Astrocyte (in vitro differentiated cells and primary cell): ENCODE measurements around the gene SREK1IP1. TPM values are rescaled to one million over a fixed set of nuclear protein-coding genes. Genes with fewer than 3 reads are reported as not detected.
A peak's percentile ranks its signal among the peaks of the same experiment; 100 is the strongest.

Source experiments
- DNase-seq: peaks from one replicate; pipeline ENCODE4 v3.0.0-alpha.2; 2010; ENCODE audit warnings: low read depth
- FAIRE-seq: peaks from 2 replicates; lab custom pipeline; 2011; peaks lifted over from hg19 to GRCh38; lab: Jason Lieb, UNC
- H2AFZ ChIP-seq: 2 replicates; pipeline ENCODE4 v1.6.0; 2012; ENCODE audit warnings: low read depth, low read length, inconsistent platforms
- H3K27ac ChIP-seq: 2 replicates; pipeline ENCODE4 v1.5.1; 2011; ENCODE audit warnings: low read depth, low read length, inconsistent platforms
- H3K27me3 ChIP-seq: 2 replicates; pipeline ENCODE4 v1.6.0; 2011; ENCODE audit warnings: low read length, inconsistent platforms; ENCODE audit not compliant: insufficient read depth
- H3K36me3 ChIP-seq: 2 replicates; pipeline ENCODE4 v1.5.1; 2011; ENCODE audit warnings: low read length, inconsistent platforms; ENCODE audit not compliant: insufficient read depth
- H3K4me1 ChIP-seq: 2 replicates; pipeline ENCODE4 v1.5.1; 2011; ENCODE audit warnings: low read length, inconsistent platforms; ENCODE audit not compliant: insufficient read depth
- H3K4me2 ChIP-seq: 2 replicates; pipeline ENCODE4 v1.6.0; 2012; ENCODE audit warnings: low read length, inconsistent platforms
- H3K4me3 ChIP-seq: 2 replicates; pipeline ENCODE4 v1.5.1; 2011; ENCODE audit warnings: low read depth, mild to moderate bottlenecking, low read length, inconsistent platforms; ENCODE audit not compliant: insufficient read depth
- H3K79me2 ChIP-seq: 2 replicates; pipeline ENCODE4 v1.6.0; 2012; ENCODE audit warnings: mild to moderate bottlenecking, low read length, inconsistent platforms; ENCODE audit not compliant: insufficient read depth
- H3K9ac ChIP-seq: 2 replicates; pipeline ENCODE4 v1.6.0; 2012; ENCODE audit warnings: mild to moderate bottlenecking, low read length, inconsistent platforms
- H3K9me3 ChIP-seq: 2 replicates; pipeline ENCODE4 v1.5.1; 2012; ENCODE audit warnings: low read depth, mild to moderate bottlenecking, low read length, inconsistent platforms; ENCODE audit not compliant: insufficient read depth
- H4K20me1 ChIP-seq: 2 replicates; pipeline ENCODE4 v1.6.0; 2012; ENCODE audit warnings: low read length, inconsistent platforms; ENCODE audit not compliant: insufficient read depth
- H3K27ac Mint-ChIP-seq: one replicate; pipeline ENCODE4 v1.8.0; 2021; ENCODE audit warnings: mild to moderate bottlenecking, mixed read lengths; ENCODE audit not compliant: unreplicated experiment
- H3K27me3 Mint-ChIP-seq: one replicate; pipeline ENCODE4 v1.8.0; 2021; ENCODE audit warnings: low read depth, mixed read lengths; ENCODE audit not compliant: unreplicated experiment
- H3K36me3 Mint-ChIP-seq: one replicate; pipeline ENCODE4 v1.8.0; 2021; ENCODE audit warnings: low read depth, mixed read lengths; ENCODE audit not compliant: unreplicated experiment
- H3K4me1 Mint-ChIP-seq: one replicate; pipeline ENCODE4 v1.8.0; 2021; ENCODE audit warnings: low read depth, mixed read lengths; ENCODE audit not compliant: unreplicated experiment
- H3K4me3 Mint-ChIP-seq: one replicate; pipeline ENCODE4 v1.8.0; 2021; ENCODE audit warnings: mild to moderate bottlenecking, moderate library complexity, mixed read lengths; ENCODE audit not compliant: unreplicated experiment
- H3K9me3 Mint-ChIP-seq: one replicate; pipeline ENCODE4 v1.8.0; 2021; ENCODE audit warnings: mild to moderate bottlenecking, mixed read lengths; ENCODE audit not compliant: unreplicated experiment
- CTCF ChIP-seq: IDR thresholded peaks from 2 replicates; pipeline ENCODE4 v1.5.1; 2011; ENCODE audit warnings: low read depth, mild to moderate bottlenecking, inconsistent platforms, low read length, moderate library complexity; ENCODE audit not compliant: insufficient read depth
- EZH2 ChIP-seq: IDR thresholded peaks from 2 replicates; pipeline ENCODE4 v1.6.1; 2012; ENCODE audit warnings: mild to moderate bottlenecking, low read length, inconsistent platforms; ENCODE audit not compliant: insufficient read depth
- total RNA-seq: library from RNA; stranded (reverse); gene quantifications from 2 replicates; pipeline ENCODE4 v1.2.1, GENCODE V29; 2021

The SREK1IP1 gene
- total RNA-seq, 1 donor from 2014 or later = 27.3 TPM

DNA sequence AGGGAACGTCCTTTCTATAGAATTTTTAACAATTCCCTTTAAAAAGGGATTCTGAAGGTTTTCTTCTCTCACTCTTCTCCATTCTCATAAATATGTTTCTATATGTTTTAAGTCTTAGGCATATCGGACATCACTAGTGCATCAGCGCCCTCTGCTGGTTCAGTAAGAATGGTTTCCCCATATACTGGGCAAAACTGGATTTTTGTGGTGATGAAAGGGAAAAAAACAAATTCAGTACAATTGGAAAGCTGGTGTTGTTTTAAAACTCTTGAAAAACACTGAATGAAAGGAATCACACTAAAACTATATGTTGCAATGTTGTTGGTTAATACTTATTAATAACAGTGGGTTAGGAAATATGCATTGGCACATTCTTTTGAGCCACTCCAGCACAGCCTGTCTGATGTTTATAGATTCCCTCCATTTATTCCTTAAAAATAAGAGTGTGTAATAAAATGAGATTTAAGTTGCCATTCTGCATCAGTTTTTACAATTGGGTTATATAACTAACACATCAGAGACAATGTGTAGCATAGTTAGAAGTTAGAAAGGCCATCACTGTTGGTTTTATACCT is 16.0 kb upstream of the SREK1IP1 start:
- DNase-seq = peak; percentile 53
- H3K27me3 Mint-ChIP-seq = no peaks in the 10 kb centered on the region
- FAIRE-seq = peak; percentile 63

DNA sequence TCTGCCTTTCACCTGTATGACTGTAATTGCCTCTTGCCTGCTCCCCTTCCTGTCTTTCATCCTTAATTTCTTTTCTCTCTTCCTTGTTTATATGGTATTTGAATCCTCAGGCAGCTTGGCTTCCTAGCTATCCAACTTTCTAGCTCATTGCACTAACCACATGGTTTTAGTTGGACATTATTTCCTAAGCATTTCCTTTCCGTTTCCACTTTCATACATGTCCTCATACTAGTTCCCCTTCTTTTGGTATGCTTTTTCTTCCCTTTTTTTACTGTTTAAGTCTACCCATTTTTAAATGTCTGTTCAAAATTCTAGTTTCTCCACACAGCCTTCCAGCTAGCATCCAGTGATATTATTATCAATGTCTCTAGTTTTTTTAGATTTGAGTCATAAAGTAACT is 6.8 kb upstream of the SREK1IP1 start:
- Histone ChIP-seq H2AFZ (no peak overlapping the region), H4K20me1 (peaks cover 4% of the 10 kb centered on the region), H3K27ac (no peak overlapping the region), H3K36me3 (peaks cover 3% of the 10 kb centered on the region), H3K4me2 (no peak overlapping the region), H3K79me2 (peaks cover 30% of the 10 kb centered on the region), H3K9me3 (no peaks in the 10 kb centered on the region), H3K9ac (no peak overlapping the region), H3K4me1 (no peaks in the 10 kb centered on the region), H3K27me3 (no peaks in the 10 kb centered on the region), H3K4me3 (no peak overlapping the region)
- Mint-ChIP-seq H3K27ac (no peak overlapping the region), H3K4me3 (no peak overlapping the region), H3K4me1 (peaks cover under 1% of the 10 kb centered on the region), H3K9me3 (no peaks in the 10 kb centered on the region), H3K36me3 (peaks cover 3% of the 10 kb centered on the region), H3K27me3 (no peaks in the 10 kb centered on the region)
- TF ChIP-seq EZH2 = no peak
- TF ChIP-seq CTCF = no peak
- FAIRE-seq (no peak), DNase-seq (no peak)

More for the DNA sequence above, 16.0 kb upstream of the SREK1IP1 start:
- Mint-ChIP-seq H3K27ac (no peak overlapping the region), H3K36me3 (peaks cover 3% of the 10 kb centered on the region), H3K4me3 (no peak overlapping the region), H3K9me3 (no peaks in the 10 kb centered on the region), H3K4me1 (peaks cover 8% of the 10 kb centered on the region)
- H3K9ac ChIP-seq = no peak overlapping the region
- H3K4me2 ChIP-seq = no peak overlapping the region
- H3K79me2 ChIP-seq = peaks cover 3% of the 10 kb centered on the region
- H2AFZ ChIP-seq = no peak overlapping the region
- TF ChIP-seq CTCF (peak; percentile 90), EZH2 (no peak)
- H3K9me3 ChIP-seq = no peaks in the 10 kb centered on the region
- no peak overlapping the region for H3K4me3 ChIP-seq
- H3K27ac ChIP-seq = no peak overlapping the region
- H3K27me3 ChIP-seq = no peaks in the 10 kb centered on the region
- no peaks in the 10 kb centered on the region for H3K4me1 ChIP-seq
- H4K20me1 ChIP-seq = no peaks in the 10 kb centered on the region
- no peaks in the 10 kb centered on the region for H3K36me3 ChIP-seq

DNA sequence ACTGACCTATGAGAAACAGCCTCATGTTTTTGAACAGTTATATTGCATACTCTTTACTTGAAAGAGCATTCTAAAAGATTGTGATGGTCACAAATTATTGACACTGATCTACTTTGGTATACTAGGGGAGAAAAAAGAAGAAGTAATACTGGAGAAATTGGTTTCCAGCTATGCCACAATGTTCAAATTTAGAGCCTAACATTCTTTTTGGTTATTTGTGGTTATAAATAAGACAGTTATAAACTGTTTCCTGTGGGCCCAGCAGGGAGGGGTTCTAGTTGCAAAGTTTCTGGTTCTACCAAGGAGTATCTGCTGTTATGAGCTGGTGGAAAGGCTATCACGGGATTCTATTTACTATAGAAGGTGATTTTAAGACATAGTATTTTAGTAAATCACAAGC is 5.0 kb upstream of the SREK1IP1 start:
- TF ChIP-seq CTCF = no peak
- TF ChIP-seq EZH2 = no peak
- H3K9me3 Mint-ChIP-seq = no peaks in the 10 kb centered on the region
- Histone ChIP-seq H3K79me2 (peaks cover 46% of the 10 kb centered on the region), H3K4me2 (no peak overlapping the region), H3K4me1 (peaks cover 3% of the 10 kb centered on the region), H3K9ac (no peak overlapping the region), H3K9me3 (no peaks in the 10 kb centered on the region), H3K27me3 (no peaks in the 10 kb centered on the region), H4K20me1 (peaks cover 4% of the 10 kb centered on the region), H2AFZ (no peak overlapping the region), H3K27ac (no peak overlapping the region), H3K4me3 (no peak overlapping the region), H3K36me3 (peaks cover 3% of the 10 kb centered on the region)
- H3K4me1 Mint-ChIP-seq = peaks cover 7% of the 10 kb centered on the region
- H3K27me3 Mint-ChIP-seq = no peaks in the 10 kb centered on the region
- H3K27ac Mint-ChIP-seq = no peak overlapping the region
- H3K36me3 Mint-ChIP-seq = no peaks in the 10 kb centered on the region
- DNase-seq = no peak
- H3K4me3 Mint-ChIP-seq = no peak overlapping the region
- no peak for FAIRE-seq
